NCI-H1417 (cell line): ENCODE data around the gene DCUN1D2.
A peak's percentile ranks its signal among the peaks of the same experiment; 100 is the strongest.
"Not testable (repeated sequence)": the region's sequence is repeated elsewhere in the genome, so short reads cannot be mapped to it uniquely, and the experiment has no call there.

Experiments
- DNase-seq, 3 experiments: peaks; one replicate each; lab custom pipeline; 2025; lab: John Stamatoyannopoulos, UW

The DCUN1D2 gene

DNA sequence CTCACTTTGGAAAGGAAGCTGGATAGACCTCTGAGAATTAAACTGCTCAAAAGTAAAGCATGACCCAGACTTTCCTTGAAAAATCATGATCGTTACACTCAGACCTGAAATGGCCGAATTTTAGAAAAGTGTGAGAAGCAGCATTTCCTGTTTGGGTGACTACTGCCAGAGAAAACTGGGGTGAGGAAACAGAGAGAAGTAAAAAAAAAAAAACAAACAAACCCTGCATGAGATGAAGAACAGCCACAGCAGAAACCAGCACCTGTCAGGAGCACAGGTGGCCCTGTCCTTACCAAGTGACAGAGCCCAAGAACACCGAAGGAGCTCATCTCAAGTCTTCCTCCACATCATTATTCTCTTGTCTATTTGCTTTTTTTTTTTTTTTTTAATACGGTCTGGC, 25.2 kb downstream of the DCUN1D2 start:
- no peak for DNase-seq

DNA sequence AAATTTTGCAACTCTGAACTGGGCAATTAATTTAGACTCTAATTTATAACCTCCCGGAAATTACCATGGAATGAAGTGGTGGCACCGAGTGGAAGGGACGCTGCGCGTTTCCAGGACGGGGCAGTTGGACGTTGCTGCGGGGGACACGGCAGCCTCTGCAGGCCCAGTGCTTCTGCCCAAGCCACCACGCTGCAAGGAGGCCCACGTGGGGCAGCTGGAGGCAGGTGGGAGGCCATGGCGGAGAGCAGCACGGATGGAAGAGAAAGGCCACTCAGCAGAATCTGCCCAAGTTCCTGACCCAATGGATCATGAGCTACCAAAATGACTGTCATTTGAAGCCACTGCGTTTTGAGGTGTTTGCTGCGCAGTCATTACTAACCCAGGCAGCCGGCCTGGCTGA, 26.0 kb downstream of the DCUN1D2 start:
- DNase-seq: no peak

DNA sequence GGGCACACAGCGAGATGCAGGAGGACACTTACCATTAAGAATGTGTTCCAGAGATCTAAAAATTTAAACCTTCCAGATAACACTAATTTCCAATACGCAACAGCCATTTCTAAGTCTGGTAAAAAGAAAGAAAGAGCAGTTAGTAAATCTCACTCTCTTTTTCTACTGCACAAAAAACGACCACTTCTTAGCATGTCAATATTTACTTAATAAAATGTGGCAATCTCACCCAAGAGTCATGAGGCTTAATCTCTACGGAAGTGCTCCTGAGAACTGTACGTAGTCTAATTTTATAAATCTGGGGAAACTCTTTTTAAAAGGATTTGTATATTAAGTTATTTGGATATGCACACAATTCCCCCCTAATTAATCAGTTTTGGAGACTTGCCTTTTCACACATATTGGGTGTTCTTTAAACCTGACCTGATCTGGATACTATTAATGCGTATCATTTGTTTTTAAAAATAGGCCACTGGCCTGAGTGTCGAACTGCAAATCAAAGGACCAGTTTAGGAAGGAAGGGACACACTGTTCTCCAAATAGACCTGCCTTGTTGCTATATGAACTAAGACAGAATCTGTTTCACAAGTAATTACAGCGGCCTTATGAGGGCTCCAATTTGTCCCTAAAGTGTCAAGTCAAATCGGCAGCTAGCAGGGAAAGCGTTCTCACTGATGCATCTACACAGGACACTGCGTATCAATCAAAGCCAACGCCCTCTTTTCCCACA, 29.3 kb downstream of the DCUN1D2 start:
- no peak for DNase-seq

DNA sequence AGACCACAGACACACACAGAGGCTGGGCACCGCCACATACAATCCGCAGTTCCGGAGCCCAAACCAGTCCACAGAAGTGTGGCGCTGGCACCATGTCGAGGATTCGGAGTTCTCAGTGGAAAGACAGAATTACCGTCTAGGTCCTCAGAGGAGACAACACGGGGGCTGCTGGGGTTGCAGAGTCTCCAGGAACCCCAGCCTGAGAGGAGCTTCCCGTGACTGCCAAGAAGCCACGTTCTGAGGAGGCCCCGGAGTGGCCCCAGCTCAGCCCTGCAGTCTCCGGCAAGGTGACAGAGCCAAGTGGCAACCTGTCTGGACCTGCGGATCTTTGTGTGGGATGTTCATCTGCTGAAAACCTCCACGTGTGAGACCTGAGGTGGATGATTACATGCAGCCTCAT, 29.9 kb downstream of the DCUN1D2 start:
- DNase-seq: no peak

DNA sequence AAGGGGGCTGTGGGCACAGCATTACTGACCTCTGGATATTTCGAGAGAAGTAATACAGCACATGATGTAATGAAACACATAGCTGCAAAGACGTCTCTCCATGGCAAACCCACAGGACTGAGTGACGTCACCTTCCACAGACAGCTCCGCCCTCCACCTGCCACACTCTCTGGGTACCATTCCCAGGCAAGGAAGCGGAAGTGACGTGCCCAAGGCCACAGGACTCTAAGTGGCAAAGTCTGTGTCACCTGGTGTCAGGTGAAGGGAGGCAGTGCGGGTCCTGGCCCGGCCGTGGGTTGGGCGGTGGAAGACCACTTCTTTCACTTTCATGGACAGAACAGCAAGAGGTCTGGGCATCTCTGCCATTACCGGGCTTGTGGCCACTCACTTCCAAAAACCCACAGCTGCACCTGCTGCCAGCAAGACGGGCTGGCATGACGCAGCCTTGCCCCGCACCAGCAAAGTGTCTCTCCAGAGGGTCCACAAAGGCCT, 30.4 kb downstream of the DCUN1D2 start:
- DNase-seq: no peak

DNA sequence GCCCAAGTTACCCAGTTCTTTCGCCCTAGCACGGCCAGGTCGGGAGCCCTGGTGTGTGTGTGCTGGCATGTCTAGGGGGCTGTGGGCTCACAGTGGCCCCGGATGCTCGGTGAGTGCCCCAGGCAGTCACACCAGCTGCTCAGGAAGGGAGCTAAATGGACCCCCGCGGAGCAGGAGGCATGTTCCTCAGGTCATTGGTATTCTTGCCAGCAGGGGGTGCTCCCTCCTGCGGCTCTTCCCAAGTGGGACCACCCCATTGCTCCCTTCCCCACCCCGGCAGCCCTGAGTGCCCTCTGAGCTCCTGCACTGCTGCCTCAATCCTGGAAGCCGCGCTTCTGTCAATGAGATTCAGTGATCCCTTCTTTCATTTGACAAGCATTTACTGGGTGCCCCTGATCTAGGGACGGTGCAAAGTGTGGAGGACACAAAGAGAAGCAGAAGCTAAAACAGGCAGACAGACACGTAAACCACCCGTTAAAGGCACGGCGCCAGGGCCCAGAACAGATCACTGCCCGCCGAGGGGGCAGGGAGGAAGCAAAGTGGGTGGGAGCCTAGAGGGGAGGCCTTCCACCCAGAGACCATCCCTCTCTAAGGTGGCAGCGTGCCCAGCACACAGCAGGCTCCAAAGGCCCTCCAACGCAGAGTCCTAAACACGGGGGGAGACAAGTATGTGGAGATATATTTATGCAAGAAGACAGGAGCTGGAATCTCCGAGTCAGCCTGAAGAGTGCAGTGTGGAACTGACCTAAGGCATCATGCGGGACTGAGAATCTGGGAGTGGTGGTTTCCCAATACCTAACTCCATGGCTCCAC, 32.1 kb downstream of the DCUN1D2 start:
- DNase-seq: peak in 2 of 3 experiments; percentile 28 to 52

DNA sequence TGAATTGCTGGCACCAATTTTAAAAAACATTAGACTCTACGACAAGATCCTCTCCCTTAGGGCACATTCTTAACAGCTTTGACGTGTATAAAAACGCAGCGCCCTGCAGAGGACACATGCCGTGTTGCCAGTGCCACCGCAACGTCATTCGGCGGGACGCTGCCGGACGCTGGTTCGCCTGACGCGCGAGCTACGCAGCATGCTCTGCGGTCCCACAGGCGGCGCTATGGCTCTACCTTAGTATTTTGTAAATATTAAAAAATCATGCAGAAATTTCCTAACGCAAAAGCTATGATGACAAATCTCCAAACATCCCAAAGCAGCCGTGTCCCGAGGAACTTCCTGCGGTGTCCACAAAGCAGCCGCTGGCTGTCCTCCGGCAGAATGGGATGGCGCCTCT, 33.0 kb downstream of the DCUN1D2 start:
- no peak for DNase-seq

DNA sequence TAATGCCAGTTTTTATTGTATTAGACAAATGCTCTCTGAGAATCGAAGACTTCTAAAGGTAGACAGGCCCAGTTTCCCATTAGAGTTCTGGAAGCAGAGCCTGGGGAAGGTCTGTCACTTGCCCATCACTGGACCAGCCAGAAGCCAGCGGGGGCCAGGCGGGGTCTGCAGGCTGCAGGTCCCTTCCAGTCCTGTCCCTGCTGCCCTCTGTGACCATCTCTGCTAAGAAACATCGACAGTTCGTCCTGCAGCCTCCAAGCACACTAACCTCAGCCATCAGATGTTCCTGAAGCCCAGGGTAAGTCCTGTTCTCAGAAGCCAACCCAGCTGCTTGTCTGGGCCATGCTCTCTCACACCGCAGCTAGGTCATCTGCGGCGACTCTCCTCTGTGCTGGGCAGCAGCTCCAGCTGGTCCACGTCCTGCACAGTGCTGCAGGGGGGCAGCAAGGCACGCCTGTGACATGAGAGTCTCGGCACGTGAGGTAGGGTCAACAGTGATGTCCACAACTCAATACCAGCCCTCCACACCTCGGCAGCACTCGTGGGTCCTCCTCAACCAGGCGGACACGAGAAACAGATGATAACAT, 34.3 kb downstream of the DCUN1D2 start:
- no peak for DNase-seq

DNA sequence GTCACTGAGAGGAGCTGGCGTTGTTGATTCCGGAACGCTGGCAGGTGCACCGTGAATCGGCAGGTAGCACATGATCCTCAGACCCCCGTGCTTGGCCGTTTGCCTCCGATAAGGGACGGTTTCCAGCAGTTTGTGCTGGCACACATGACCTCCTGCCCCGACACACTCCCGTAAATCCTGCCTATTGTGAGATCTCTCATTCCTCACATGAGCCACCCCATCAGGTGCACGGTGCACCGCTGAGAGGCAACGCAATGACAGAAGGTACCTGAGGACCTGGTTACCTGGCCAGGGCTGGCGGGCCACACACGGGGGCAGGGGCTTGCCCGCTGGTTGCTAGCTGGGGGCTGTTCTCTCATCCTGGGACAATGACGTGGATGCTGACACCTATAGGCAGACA, 35.1 kb downstream of the DCUN1D2 start:
- DNase-seq: no peak

DNA sequence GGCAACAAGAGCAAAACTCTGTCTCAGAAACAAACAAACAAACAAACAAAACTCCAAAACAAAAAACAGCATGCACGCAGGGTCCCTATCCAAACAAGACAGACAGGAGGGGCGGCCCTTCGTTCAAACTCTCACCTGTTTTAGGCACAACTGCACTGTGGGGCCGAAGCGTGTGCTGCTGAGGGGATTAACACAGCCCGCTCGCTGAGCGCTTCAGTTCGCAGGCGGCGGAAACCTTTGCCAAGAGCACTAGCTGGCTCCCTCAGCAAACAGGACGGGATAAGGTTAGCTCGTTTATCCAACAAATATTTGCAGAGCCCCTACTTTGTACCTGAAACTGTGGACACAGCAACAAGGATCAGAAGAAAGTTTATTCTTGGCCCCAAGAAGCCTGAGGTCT, 35.6 kb downstream of the DCUN1D2 start:
- no peak for DNase-seq

DNA sequence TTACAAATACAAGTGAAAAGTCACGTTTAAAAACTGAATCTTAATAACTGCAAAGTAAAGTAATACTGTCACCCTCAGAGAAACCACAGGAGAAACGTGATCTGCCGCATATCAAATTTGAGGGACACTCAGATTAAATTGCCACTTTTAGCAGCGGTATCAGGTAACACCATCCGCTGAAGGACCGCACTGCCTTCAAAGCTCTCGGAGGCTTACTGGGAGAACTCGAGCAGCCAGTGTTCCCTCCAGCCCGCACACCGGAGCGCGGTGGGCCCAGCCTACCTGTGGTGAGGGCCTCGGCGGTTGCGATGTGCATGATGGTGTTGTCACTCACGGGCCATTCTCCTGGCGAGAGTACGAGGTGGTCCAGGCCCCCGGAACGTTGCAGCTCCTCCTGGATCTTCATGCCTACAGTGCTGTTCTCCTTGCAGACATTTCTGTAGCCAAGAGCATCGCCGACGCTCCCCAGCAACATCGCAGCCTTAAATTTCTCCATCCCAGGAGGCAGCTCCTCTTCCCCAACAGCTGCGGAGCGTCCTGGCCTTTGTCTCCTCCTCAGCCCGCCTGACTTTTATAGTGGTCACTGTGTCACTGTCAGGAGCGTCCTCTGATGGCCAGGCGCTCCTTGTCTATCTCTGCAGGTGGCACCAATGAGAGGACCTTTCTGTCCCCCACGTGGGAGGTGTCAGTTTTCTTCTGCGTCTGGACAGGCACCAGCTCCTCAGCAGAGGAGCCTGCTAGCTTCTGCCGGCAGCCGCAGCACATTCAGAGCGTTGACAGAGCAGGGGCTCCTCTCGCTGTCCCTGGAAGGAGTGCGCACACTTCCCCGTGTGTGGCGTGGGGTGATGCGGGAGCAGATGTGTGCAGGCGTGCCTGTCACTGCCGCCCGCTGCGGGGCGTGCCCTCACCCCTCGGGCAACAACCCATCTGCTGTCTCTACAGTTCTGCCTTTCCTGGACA, 37.3 kb downstream of the DCUN1D2 start, which contains the start of gene ADPRHL1:
Gene ADPRHL1, minus strand, starts transcription at position 547 of the 960 bp plus-strand sequence. Its CDS starts 51 bp downstream, at position 496.
- DNase-seq: peak; percentile 32 to 87 (median 75)

DNA sequence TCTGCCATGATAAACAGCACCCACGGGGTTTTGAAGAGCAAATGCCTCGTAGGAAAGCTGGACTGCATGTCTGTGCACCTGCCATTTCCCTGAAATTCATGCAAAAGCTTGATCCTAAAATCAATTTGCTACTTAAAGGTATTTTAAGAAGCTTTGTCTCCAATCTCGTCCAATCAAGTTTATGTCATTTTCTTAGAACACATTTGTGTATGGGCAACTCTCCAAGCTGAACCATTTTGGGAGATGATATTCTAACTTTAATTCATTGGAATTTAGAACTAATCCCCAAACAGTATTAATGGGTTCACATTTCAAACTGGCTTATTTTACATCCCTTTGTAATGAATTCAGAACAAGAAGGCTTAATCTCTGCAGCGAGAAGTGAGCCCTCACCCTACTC, 38.0 kb downstream of the DCUN1D2 start:
- peak in 1 of 3 experiments; percentile 22 for DNase-seq

DNA sequence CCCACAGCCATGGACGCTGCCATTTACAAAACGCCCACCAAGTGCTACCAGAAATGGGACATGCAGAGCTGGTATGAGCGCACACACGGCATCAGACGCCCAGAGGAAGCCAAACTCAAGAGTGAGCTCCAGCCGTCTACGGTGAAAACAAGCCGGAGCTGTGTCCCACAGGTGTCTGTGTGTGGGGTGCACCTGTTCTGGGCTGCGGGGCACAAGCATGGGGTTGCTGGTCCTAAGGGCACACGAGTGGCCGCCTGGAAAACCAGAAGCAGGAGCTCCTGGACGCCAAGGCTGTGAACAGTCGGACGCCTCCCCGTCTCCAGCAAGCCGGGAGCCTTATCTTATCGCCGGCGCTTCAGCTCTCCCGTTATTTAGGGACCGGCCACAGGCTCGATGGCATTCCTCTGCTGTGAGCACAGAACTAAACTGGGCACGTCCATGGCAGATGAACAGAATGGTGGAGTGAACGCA, 38.5 kb downstream of the DCUN1D2 start:
- DNase-seq: no peak

DNA sequence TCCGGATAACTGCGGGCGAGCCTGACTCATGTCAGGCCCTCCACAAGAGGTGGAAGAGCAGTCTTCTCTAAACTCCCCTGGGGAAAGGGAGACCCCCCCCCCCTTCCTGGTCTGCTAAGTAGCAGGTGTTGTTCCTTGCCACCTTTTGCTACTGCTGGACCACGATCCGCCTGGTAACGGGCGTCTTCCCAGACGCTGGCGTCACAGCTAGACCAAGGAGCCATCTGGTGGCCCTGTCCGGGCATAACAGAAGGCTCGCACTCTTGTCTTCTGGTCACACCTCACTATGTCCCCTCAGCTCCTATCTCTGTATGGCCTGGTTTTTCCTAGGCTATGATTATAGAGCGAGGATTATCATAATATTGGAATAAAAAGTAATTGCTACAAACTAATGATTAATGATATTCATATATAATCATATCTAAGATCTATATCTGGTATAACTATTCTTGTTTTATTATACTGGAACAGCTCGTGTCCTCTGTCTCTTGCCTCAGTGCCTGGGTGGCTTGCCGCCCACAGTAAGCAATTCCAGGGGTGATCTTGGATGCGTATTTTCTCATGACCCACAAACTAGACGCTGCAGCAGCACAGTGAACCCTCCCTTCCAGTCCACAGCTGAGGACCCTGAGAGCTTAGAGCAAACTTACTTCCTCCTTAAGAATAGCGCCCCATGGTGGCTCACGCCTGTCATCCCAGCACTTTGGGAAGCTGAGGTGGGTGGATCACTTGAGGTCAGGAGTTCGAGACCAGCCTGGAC, 39.5 kb downstream of the DCUN1D2 start:
- DNase-seq: peak in 2 of 3 experiments; percentile 18 to 46

DNA sequence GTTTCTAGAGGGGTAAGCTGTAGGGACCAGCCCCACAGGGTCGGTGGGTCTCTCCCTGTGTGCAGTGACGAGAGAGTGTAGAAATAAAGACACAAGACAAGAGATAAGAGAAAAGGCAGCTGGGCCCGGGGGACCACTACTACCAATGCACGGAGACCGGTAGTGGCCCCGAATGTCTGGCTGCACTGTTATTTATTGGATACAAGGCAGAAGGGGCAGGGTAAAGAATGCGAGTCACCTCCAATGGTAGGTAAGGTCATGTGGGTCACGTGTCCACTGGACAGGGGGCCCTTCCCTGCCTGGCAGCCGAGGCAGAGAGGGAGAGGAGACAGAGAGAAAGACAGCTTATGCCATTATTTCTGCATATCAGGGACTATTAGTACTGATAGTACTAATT, 40.2 kb downstream of the DCUN1D2 start:
- not testable (repeated sequence) for DNase-seq

DNA sequence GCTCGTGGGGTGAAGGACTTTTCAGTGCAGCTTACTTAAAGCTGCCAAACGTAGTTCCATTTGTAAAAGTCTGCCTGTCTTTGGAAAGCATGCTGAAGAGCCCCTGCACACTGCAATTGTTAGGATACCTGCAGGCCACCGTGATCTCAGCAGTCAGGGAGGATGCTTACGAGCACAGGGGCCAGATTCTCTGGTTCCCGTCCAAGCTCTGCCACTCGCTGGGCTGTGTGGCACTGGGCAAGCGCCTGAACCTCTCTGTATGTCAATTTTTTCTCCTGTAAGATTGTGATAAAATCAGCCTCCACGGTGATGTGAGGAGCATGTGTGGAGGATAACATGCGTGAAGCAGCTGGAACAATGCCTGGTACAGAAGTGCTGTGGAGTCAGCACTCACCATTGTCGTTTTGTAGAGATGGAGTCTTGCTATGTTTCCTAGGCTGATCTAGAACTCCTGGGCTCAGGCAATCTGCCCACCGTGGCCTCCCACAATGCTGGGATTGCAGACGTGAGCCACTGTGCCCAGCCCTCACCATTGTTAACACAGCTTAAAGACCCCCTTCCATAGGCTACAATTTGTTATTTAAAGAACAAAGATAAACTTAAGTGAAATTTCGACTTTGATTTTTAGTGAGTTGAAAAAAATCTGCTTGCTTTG, 40.7 kb downstream of the DCUN1D2 start:
- DNase-seq: no peak

DNA sequence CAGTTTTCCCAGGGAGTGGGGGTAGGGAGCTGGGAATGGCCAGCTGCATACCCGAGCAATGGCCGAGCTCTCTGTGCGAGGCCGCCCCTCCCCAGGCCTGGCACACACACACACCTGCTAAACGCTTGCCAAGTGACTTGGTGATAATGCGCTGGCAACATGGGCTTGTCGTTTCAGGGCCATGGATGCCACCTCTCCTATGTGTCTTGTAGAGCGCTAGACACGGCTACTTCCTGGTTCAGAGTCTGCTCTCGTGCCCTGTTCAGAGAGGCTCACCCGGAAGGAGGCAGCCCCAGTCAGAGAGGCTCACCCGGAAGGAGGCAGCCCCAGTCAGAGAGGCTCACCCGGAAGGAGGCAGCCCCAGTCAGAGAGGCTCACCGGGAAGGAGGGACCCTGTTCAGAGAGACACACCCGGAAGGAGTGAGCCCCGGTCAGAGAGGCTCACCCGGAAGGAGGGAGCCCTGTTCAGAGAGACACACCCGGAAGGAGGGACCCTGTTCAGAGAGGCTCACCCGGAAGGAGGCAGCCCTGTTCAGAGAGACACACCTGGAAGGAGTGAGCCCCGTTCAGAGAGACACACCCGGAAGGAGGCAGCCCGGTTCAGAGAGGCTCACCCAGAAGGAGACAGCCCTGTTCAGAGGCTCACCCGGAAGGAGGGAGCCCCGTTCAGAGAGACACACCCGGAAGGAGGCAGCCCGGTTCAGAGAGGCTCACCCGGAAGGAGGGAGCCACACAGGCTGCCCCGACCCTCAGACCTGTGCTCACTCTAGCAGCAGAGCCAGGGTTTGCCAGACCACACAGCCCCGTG, 41.4 kb downstream of the DCUN1D2 start:
- peak; percentile 90 to 98 (median 96) for DNase-seq

DNA sequence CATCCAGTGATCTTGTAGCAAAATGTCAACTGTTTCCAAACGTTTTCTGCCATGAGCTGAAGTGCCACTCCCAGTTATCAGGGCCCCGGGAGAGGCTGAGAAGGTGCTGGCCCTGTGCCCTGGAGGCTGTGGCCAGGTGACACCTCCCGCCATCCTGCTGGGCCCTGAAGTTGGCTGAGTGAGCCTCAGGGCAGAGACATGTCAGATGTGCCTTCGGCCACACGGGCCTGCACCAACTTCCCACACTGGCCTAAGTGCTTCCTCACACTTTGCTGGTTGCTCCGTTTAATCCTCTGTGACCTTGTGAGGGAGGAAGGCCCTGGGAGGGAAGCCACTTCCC, 42.0 kb downstream of the DCUN1D2 start:
- DNase-seq: no peak

DNA sequence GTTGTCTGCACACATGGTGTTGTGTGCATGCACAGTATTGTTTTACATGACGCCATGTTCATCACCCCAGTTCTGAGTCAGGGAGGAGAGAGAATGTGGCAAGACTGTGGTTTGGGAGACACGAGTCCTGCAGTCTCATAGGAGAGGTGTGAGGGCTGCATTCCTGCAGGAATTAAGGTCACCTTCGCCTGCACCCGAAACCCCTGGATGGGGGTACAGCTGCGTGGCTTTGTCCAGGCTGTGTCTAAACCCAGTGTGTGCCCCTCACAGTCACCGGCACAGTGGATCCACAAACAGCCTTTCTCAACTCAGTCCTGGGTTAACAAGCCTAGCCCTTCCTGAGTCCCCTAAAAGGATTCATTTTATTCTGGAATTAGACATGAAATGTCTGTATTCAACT, 42.9 kb downstream of the DCUN1D2 start:
- DNase-seq: no peak
